ENCODE measurements around the gene RGS9.

GRCh38 chr17:65193716-65194293 is 56.6 kb downstream of the RGS9 start:
- TF ChIP-seq CTCF (conservative IDR thresholded peaks at IDR 0.05; ENCODE audit: low read depth in 2 of 2) (no peak), EZH2phosphoT487 (IDR thresholded peaks at IDR 0.05; ENCODE audit: unreplicated experiment) (no peak), EZH2 (IDR thresholded peaks at IDR 0.05; ENCODE audit: low read depth, unreplicated experiment) (no peak), POLR2AphosphoS5 (IDR thresholded peaks at IDR 0.05; ENCODE audit: low read depth) (no peak), ETS1 (IDR thresholded peaks at IDR 0.05) (no peak), JUNB (IDR thresholded peaks at IDR 0.05; ENCODE audit: unreplicated experiment) (no peak), STAT1 (IDR thresholded peaks at IDR 0.05; ENCODE audit: unreplicated experiment) (no peak), ZNF331 (CRISPR knock-in tag; IDR thresholded peaks at IDR 0.05; ENCODE audit: low read depth) (no peak), CREB1 (CRISPR knock-in tag; IDR thresholded peaks at IDR 0.05; ENCODE audit: low read depth) (no peak), NANOG (IDR thresholded peaks at IDR 0.05; ENCODE audit: borderline replicate concordance) (no peak)
- TF ChIP-seq, protein P1, sequence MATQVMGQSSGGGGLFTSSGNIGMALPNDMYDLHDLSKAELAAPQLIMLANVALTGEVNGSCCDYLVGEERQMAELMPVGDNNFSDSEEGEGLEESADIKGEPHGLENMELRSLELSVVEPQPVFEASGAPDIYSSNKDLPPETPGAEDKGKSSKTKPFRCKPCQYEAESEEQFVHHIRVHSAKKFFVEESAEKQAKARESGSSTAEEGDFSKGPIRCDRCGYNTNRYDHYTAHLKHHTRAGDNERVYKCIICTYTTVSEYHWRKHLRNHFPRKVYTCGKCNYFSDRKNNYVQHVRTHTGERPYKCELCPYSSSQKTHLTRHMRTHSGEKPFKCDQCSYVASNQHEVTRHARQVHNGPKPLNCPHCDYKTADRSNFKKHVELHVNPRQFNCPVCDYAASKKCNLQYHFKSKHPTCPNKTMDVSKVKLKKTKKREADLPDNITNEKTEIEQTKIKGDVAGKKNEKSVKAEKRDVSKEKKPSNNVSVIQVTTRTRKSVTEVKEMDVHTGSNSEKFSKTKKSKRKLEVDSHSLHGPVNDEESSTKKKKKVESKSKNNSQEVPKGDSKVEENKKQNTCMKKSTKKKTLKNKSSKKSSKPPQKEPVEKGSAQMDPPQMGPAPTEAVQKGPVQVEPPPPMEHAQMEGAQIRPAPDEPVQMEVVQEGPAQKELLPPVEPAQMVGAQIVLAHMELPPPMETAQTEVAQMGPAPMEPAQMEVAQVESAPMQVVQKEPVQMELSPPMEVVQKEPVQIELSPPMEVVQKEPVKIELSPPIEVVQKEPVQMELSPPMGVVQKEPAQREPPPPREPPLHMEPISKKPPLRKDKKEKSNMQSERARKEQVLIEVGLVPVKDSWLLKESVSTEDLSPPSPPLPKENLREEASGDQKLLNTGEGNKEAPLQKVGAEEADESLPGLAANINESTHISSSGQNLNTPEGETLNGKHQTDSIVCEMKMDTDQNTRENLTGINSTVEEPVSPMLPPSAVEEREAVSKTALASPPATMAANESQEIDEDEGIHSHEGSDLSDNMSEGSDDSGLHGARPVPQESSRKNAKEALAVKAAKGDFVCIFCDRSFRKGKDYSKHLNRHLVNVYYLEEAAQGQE (IDR thresholded peaks at IDR 0.05; ENCODE audit: unreplicated experiment) = no peak
